Activated naive CD8-positive, alpha-beta T cell treated with anti-CD3 and anti-CD28 coated beads, Interleukin-2, amount 10 ng/mL, durations not matched to agents 7 days and 5 days (primary cell): ENCODE measurements around the gene CARD8. TPM values are rescaled to one million over a fixed set of nuclear protein-coding genes. Genes with fewer than 3 reads are reported as not detected.
"Not testable (repeated sequence)": the region's sequence is repeated elsewhere in the genome, so short reads cannot be mapped to it uniquely, and the experiment has no call there.

ENCODE experiments used
- ATAC-seq: fragments of 150-1000 bp; cut with Tn5 transposase; one replicate; pipeline ENCODE4 v1.10.0; 2021; ENCODE audit warnings: low read depth, moderate library complexity
- POLR2A ChIA-PET: fragments of 350-600 bp; sonication (Branson Sonifier 250); formaldehyde crosslinking; loops from one replicate; lab custom pipeline; 2021; ENCODE audit warnings: antibody characterized with exemption; lab: Charles Lee
- DNase-seq: peaks from one replicate; pipeline ENCODE4 v3.0.0; 2021
- H3K27ac Mint-ChIP-seq: one replicate; pipeline ENCODE4 v1.8.0; 2022; ENCODE audit warnings: mild to moderate bottlenecking, mixed read lengths
- H3K27me3 Mint-ChIP-seq: one replicate; pipeline ENCODE4 v1.8.0; 2022; ENCODE audit warnings: mild to moderate bottlenecking, moderate library complexity, mixed read lengths
- H3K36me3 Mint-ChIP-seq: one replicate; pipeline ENCODE4 v1.8.0; 2021; ENCODE audit warnings: mild to moderate bottlenecking, mixed read lengths
- H3K4me1 Mint-ChIP-seq: one replicate; pipeline ENCODE4 v1.8.0; 2021; ENCODE audit warnings: mixed read lengths
- H3K4me3 Mint-ChIP-seq: one replicate; pipeline ENCODE4 v1.8.0; 2022; ENCODE audit warnings: mild to moderate bottlenecking, moderate library complexity, mixed read lengths
- H3K9me3 Mint-ChIP-seq: one replicate; pipeline ENCODE4 v1.8.0; 2021; ENCODE audit warnings: mixed read lengths
- total RNA-seq, 2 experiments: library from RNA; stranded (reverse); gene quantifications; one replicate each; pipeline ENCODE4 v1.2.3, GENCODE V29; 2021

Gene CARD8
- total RNA-seq, 2 experiments from 2014 or later = 249 to 255 TPM

GRCh38 chr19:48287748-48288147 lies 32.0 kb upstream of the CARD8 start:
- peaks cover 13% of the 10 kb centered on the region for H3K36me3 Mint-ChIP-seq
- no peak overlapping the region for H3K27ac Mint-ChIP-seq
- H3K4me3 Mint-ChIP-seq = no peak overlapping the region
- H3K4me1 Mint-ChIP-seq = peaks cover 1% of the 10 kb centered on the region
- no peak for ATAC-seq
- no peak for DNase-seq
- H3K9me3 Mint-ChIP-seq = peaks cover 5% of the 10 kb centered on the region
- POLR2A ChIA-PET = no interaction called here
- H3K27me3 Mint-ChIP-seq = peaks cover 6% of the 10 kb centered on the region

GRCh38 chr19:48284896-48285295 lies 29.2 kb upstream of the CARD8 start:
- H3K4me3 Mint-ChIP-seq = no peak overlapping the region
- DNase-seq (no peak), ATAC-seq (no peak)
- H3K4me1 Mint-ChIP-seq = no peaks in the 10 kb centered on the region
- peaks cover 2% of the 10 kb centered on the region for H3K27me3 Mint-ChIP-seq
- H3K27ac Mint-ChIP-seq = no peak overlapping the region
- peaks cover 13% of the 10 kb centered on the region for H3K36me3 Mint-ChIP-seq
- POLR2A ChIA-PET = no interaction called here
- peaks cover 5% of the 10 kb centered on the region for H3K9me3 Mint-ChIP-seq

GRCh38 chr19:48283908-48284307 lies 28.2 kb upstream of the CARD8 start:
- no peak for DNase-seq
- peaks cover 5% of the 10 kb centered on the region for H3K9me3 Mint-ChIP-seq
- POLR2A ChIA-PET = no interaction called here
- no peak overlapping the region for H3K4me3 Mint-ChIP-seq
- no peak overlapping the region for H3K27ac Mint-ChIP-seq
- H3K27me3 Mint-ChIP-seq = no peaks in the 10 kb centered on the region
- ATAC-seq = no peak
- no peaks in the 10 kb centered on the region for H3K4me1 Mint-ChIP-seq
- H3K36me3 Mint-ChIP-seq = peaks cover 13% of the 10 kb centered on the region

DNA sequence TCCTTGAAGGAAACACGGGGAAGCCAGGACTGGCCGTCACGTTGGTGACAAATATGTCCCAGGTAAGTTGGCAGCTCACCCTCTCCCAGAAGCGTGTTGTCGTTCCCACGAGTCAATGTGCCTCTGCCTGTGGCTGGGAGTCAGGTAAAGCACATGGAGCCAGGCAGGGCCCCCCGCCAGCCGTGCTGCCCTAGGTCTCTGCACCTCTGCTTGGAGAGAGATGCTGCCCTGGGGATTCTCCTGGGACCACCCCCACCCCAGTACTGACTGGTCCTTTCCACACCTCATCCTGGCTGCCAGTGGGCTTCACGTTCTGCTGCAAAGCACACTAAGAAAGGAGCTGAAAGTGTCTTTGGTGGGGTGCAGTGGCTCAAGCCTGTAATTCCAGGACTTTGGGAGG lies 24.0 kb upstream of the CARD8 start:
- ATAC-seq (no peak), DNase-seq (no peak)
- no peak overlapping the region for H3K27ac Mint-ChIP-seq
- no peaks in the 10 kb centered on the region for H3K4me1 Mint-ChIP-seq
- peaks cover 4% of the 10 kb centered on the region for H3K9me3 Mint-ChIP-seq
- POLR2A ChIA-PET = interaction anchor here (1.2 kb wide), 1 partner anchor 20 kb away, joined by 3 read pairs; no protein-coding TSS in a partner anchor
- peaks cover 3% of the 10 kb centered on the region for H3K27me3 Mint-ChIP-seq
- no peaks in the 10 kb centered on the region for H3K36me3 Mint-ChIP-seq
- H3K4me3 Mint-ChIP-seq = no peak overlapping the region

- Mint-ChIP-seq H3K27me3 (peaks cover 12% of the 10 kb centered on the region), H3K27ac (no peak overlapping the region), H3K9me3 (no peaks in the 10 kb centered on the region), H3K36me3 (no peaks in the 10 kb centered on the region), H3K4me3 (no peak overlapping the region), H3K4me1 (peaks cover 8% of the 10 kb centered on the region)
- DNase-seq (no peak), ATAC-seq (no peak)
- POLR2A ChIA-PET = no interaction called here
Observed at GRCh38 chr19:48274938-48275337, 19.2 kb upstream of the CARD8 start.

- Mint-ChIP-seq H3K4me1 (peaks cover 10% of the 10 kb centered on the region), H3K27ac (no peak overlapping the region), H3K27me3 (peaks cover 12% of the 10 kb centered on the region), H3K4me3 (no peak overlapping the region), H3K36me3 (no peaks in the 10 kb centered on the region), H3K9me3 (no peaks in the 10 kb centered on the region)
- POLR2A ChIA-PET = interaction anchor here (0.7 kb wide), 1 partner anchor 68 kb away, joined by 4 read pairs; no protein-coding TSS in a partner anchor
- ATAC-seq (no peak), DNase-seq (no peak)
Observed at GRCh38 chr19:48274173-48274572, 18.5 kb upstream of the CARD8 start.

DNA sequence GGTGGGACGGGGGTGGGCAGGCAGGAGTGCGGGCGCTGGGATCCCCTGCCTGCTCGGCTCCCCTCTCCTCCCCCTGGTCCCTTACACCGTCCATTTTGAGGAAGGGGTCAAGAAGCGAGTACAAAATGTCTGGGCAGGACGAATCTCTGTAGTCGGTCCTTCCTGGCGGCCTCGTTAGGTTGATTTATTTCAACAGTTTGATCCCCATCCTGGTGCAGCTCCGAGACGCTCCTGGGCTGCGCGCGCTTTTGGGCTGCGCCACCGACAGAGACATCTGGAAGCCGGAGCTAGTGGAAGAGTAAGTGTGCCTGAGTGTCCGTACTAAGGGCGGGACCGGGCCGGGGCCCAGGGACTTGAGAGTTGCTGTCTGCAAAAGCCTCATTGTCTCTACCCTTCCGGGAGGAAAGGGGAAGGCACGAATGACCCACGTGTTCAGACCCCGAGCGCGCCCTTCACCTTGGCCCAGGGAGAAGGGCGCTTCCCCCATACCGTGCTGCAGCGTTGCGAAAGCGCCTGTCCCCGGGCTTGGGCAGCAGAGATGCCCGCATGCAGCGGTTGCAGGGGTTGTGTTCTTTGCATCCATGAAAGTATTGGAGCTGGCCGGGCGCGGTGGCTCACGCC lies 15.9 kb upstream of the CARD8 start:
- ATAC-seq = peak; percentile 55
- POLR2A ChIA-PET = interaction anchor here (0.7 to 1.4 kb wide), 2 partner anchors 52 to 62 kb away, joined by 3 to 6 read pairs; no protein-coding TSS in a partner anchor
- H3K9me3 Mint-ChIP-seq = no peaks in the 10 kb centered on the region

GRCh38 chr19:48269617-48270026 lies 13.9 kb upstream of the CARD8 start:
- Mint-ChIP-seq H3K4me3 (peak overlapping the region; percentile 88), H3K4me1 (peaks cover 13% of the 10 kb centered on the region)
- POLR2A ChIA-PET, H3K9me3 Mint-ChIP-seq, ATAC-seq, H3K27ac Mint-ChIP-seq, H3K36me3 Mint-ChIP-seq, H3K27me3 Mint-ChIP-seq, DNase-seq: not testable (repeated sequence)

More for the DNA sequence above, 15.9 kb upstream of the CARD8 start:
- peaks cover 12% of the 10 kb centered on the region for H3K27me3 Mint-ChIP-seq
- peak overlapping the region; percentile 88 for H3K4me3 Mint-ChIP-seq
- no peaks in the 10 kb centered on the region for H3K36me3 Mint-ChIP-seq
- H3K27ac Mint-ChIP-seq = peak overlapping the region; percentile 50
- peaks cover 13% of the 10 kb centered on the region for H3K4me1 Mint-ChIP-seq
- peak; percentile 48 for DNase-seq

DNA sequence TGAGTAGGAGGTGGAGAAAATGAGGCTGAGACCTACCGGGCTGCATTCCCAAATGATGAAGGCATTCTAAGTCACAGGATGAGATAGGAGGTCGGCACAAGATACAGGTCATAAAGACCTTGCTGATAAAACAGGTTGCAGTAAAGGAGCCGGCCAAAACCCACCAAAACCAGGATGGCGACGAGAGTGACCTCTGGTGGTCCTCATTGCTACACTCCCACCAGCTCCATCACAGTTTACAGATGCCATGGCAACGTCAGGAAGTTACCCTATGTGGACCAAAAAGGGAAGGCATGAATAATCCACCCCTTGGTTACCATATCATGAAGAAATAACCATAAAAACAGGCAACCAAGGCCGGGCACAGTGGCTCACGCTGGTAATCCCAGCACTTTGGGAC lies 9.6 kb upstream of the CARD8 start:
- H3K27me3 Mint-ChIP-seq, ATAC-seq, H3K9me3 Mint-ChIP-seq, H3K4me3 Mint-ChIP-seq, DNase-seq, H3K27ac Mint-ChIP-seq, H3K36me3 Mint-ChIP-seq: not testable (repeated sequence)
- peaks cover 13% of the 10 kb centered on the region for H3K4me1 Mint-ChIP-seq
- POLR2A ChIA-PET = interaction anchor here (1.0 to 1.3 kb wide), 2 partner anchors 28 to 40 kb away, joined by 3 to 4 read pairs; no protein-coding TSS in a partner anchor

GRCh38 chr19:48260359-48260714 lies 4.6 kb upstream of the CARD8 start:
- not testable (repeated sequence) for ATAC-seq, DNase-seq, H3K9me3 Mint-ChIP-seq, H3K36me3 Mint-ChIP-seq, H3K27me3 Mint-ChIP-seq
- H3K27ac Mint-ChIP-seq = peak overlapping the region; percentile 100
- H3K4me3 Mint-ChIP-seq = peak overlapping the region; percentile 95
- peaks cover 31% of the 10 kb centered on the region for H3K4me1 Mint-ChIP-seq
- POLR2A ChIA-PET = interaction anchor here (0.7 to 5.1 kb wide), 5 partner anchors 10 to 57 kb away, joined by 3 to 27 read pairs (median 4); no protein-coding TSS in a partner anchor

GRCh38 chr19:48258992-48259391 lies 3.3 kb upstream of the CARD8 start:
- not testable (repeated sequence) for DNase-seq, H3K36me3 Mint-ChIP-seq, H3K9me3 Mint-ChIP-seq, ATAC-seq, H3K27me3 Mint-ChIP-seq
- POLR2A ChIA-PET = interaction anchor here (1.0 to 5.1 kb wide), 4 partner anchors 9 to 74 kb away, joined by 3 to 27 read pairs (median 6); no protein-coding TSS in a partner anchor
- Mint-ChIP-seq H3K27ac (peak overlapping the region; percentile 100), H3K4me3 (peak overlapping the region; percentile 96), H3K4me1 (peaks cover 40% of the 10 kb centered on the region)

DNA sequence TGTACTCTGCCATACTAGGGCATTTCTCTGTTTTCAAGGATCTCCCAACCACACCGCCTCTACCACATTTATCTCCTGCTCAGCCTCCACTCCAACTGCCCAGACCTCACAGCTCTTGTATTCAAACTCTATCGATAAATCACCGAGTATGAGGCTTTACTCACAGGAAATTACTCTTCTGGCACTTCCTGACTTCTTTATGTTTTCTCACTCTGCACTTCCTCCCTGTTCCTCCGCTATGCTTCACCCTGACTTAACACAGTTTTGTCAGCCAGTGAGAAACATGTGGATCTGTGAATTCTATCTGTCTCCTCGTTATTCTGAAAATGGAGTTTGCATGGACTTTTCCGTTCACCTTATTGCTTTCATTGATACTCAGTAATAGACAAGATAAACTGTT lies 2.6 kb upstream of the CARD8 start:
- Mint-ChIP-seq H3K27ac (peak overlapping the region; percentile 100), H3K4me1 (peaks cover 43% of the 10 kb centered on the region), H3K4me3 (peak overlapping the region; percentile 96), H3K9me3 (no peaks in the 10 kb centered on the region), H3K27me3 (no peaks in the 10 kb centered on the region), H3K36me3 (peaks cover 12% of the 10 kb centered on the region)
- DNase-seq = no peak
- POLR2A ChIA-PET = interaction anchor here (1.5 to 5.1 kb wide), 3 partner anchors 9 to 75 kb away, joined by 5 to 27 read pairs (median 7); no protein-coding TSS in a partner anchor
- no peak for ATAC-seq

- Mint-ChIP-seq H3K9me3 (no peaks in the 10 kb centered on the region), H3K27ac (peak overlapping the region; percentile 96), H3K27me3 (no peaks in the 10 kb centered on the region), H3K36me3 (peaks cover 28% of the 10 kb centered on the region), H3K4me3 (peak overlapping the region; percentile 91), H3K4me1 (peaks cover 64% of the 10 kb centered on the region)
- POLR2A ChIA-PET = interaction anchor here (1.5 to 1.9 kb wide), 3 partner anchors 10 to 137 kb away, joined by 4 to 13 read pairs (median 12); partner anchors contain the start of gene KDELR1
- ATAC-seq = no peak
- DNase-seq = no peak
Observed at GRCh38 chr19:48254529-48254970, 1.2 kb downstream of the CARD8 start.

GRCh38 chr19:48253999-48254398 lies 1.7 kb downstream of the CARD8 start:
- Mint-ChIP-seq H3K36me3 (peaks cover 30% of the 10 kb centered on the region), H3K9me3 (no peaks in the 10 kb centered on the region), H3K4me3 (peak overlapping the region; percentile 91), H3K27me3 (no peaks in the 10 kb centered on the region), H3K4me1 (peaks cover 65% of the 10 kb centered on the region), H3K27ac (peak overlapping the region; percentile 96)
- DNase-seq (no peak), ATAC-seq (no peak)
- POLR2A ChIA-PET = no interaction called here
